ENCODE data around the gene CREM.
"Not testable (repeated sequence)": the region's sequence is repeated elsewhere in the genome, so short reads cannot be mapped to it uniquely, and the experiment has no call there.

The CREM gene

DNA sequence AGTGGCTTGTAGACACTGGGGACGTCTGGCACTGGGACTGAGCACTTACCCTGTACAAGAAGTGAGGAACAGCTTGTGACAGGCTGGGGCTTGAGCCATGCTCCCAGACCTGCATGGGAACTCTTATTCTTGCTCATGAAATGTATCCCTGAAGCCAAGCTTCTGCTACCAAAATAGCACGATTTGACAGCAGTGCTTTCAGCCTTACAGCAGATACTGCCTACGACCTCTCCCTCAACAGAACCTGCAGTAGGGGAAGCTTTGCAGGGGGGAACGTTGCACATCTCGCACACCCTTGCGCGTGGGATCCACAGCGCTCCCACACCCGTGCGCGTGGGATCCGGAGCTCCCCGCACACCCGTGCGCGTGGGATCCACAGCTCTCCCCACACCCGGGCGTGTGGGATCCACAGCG is 88.0 kb downstream of the CREM start:
- DNase-seq (ENCODE audit: insufficient read length) (no peak), FAIRE-seq (no peak)
- TF ChIP-seq POLR2AphosphoS5 (IDR thresholded peaks at IDR 0.05; ENCODE audit: low read depth, low read length) (no peak), POLR2A (IDR thresholded peaks at IDR 0.05; ENCODE audit: low read depth, low read length) (no peak), TAF1 (IDR thresholded peaks at IDR 0.05; ENCODE audit: borderline replicate concordance, low read depth, low read length) (no peak)

DNA sequence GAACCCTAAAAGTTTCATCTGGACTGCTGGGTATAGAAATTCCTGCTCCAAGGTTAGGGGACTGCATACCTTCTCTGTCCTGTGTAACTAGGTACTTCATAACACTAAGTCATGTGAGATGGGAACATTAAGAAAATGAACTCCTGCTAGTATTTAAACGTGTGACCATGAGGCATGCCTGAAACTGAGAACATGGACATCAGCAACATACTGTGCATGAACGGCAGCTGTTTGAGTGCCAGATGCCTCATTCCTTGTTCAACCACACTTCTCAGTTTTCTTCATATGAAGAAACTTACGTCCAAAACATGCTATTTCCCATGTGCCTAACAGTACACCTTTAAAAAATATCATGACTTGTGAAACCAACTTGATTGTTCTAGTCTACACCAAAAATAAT is 88.5 kb downstream of the CREM start:
- FAIRE-seq (no peak), DNase-seq (ENCODE audit: insufficient read length) (no peak)
- TF ChIP-seq POLR2A (IDR thresholded peaks at IDR 0.05; ENCODE audit: low read depth, low read length): no peak
- TF ChIP-seq TAF1 (IDR thresholded peaks at IDR 0.05; ENCODE audit: borderline replicate concordance, low read depth, low read length): no peak
- no peak for TF ChIP-seq POLR2AphosphoS5 (IDR thresholded peaks at IDR 0.05; ENCODE audit: low read depth, low read length)

DNA sequence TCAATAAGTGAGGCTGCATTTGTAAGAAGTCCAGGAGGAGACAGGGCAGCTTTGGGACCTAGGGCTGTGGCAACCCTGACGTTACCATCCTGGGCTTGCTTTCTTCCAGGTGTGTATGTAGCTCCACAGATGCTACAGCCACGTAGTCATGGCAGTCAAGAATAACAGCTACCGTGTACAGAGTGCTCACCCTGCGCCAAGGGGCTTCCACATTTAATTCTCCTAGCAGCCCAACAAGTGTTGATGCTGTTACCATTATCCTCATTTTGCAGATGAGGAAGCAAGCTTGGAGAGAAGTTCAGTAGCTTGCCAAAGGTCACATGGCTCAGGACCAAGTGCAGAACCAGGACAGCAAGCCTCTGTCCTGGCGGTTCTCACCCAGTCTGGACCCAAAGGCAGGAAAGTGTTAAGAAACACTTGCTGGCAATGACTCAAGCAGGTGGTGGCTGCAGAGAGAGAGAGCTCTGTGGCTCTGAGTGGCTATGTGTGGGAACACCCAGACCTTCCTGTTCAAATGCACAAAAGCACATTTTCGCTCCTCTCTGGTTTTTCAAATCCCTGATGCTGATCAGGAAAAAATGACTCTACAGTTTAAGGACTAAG is 89.8 kb downstream of the CREM start:
- TF ChIP-seq POLR2AphosphoS5 (IDR thresholded peaks at IDR 0.05; ENCODE audit: low read depth, low read length) (no peak), TAF1 (IDR thresholded peaks at IDR 0.05; ENCODE audit: borderline replicate concordance, low read depth, low read length) (no peak), POLR2A (IDR thresholded peaks at IDR 0.05; ENCODE audit: low read depth, low read length) (no peak)
- DNase-seq (ENCODE audit: insufficient read length): no peak
- FAIRE-seq: no peak

DNA sequence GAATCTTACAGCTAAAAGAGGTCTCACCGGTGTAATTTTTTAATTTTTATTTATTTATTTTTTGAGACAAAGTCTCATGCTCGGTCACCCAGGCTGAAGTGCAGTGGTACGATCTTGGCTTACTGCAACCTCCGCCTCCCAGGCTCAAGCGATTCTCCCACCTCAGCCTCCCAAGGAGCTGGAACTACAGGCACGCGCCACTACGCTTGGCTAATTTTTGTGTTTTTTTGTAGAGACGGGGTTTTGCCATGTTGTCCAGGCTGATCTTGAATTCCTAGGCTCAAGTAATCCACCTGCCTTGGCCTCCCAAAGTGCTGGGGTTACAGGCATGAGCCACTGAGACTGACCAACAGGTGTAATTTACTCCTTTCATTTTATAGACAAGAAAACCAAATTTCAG is 90.3 kb downstream of the CREM start:
- not testable (repeated sequence) for FAIRE-seq

DNA sequence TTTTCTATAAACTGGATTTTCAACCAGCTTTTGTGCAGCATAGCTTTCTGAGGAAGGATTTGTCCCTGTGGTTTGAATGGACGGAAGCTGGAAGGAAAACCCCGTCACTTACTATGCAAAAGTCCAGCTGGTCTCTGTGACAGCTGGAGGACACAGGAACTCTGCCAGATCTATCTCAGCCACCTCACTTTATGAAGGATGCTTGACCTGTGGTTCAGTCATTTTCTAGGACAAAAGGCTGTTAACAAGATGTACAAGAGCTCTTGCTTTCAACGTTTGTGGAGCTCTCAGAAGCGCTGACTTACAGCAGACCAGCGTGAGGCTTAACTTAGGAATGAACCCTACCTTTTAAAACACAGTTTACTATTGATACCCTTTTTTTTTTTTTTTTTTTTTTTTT is 90.8 kb downstream of the CREM start:
- TF ChIP-seq POLR2AphosphoS5 (IDR thresholded peaks at IDR 0.05; ENCODE audit: low read depth, low read length): no peak
- DNase-seq (ENCODE audit: insufficient read length) (no peak), FAIRE-seq (no peak)

More for the DNA sequence above, 90.3 kb downstream of the CREM start:
- not testable (repeated sequence) for DNase-seq (ENCODE audit: insufficient read length)

DNA sequence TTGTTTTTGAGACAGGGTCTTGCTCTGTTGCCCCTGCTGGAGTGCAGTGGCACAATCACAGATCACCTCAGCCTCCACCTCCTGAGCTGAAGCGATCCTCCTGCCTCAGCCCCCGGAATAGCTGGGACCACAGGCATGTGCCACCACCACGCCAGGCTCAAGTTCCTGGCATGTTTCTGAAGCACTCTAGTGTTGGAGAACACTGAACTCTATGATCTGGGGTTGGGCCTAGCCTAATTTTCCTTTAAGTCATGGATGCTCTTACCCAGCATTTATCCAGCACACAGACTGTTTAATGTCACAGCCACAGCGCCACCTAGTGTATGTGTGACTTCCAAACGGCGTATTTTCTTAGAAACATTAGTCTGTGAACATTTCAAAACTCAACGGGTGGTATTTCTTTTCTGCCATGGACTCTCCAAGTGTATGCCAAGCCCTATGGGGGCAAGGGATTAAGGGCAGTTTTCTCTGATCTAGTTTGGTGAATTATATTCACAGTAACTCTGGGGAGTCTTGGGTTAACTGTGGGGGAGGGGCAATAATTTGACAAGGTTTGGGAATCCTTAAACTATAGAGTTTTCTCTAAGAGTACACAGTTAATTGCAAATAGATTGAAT is 91.8 kb downstream of the CREM start:
- TF ChIP-seq POLR2AphosphoS5 (IDR thresholded peaks at IDR 0.05; ENCODE audit: low read depth, low read length) (no peak), POLR2A (IDR thresholded peaks at IDR 0.05; ENCODE audit: low read depth, low read length) (no peak), TAF1 (IDR thresholded peaks at IDR 0.05; ENCODE audit: borderline replicate concordance, low read depth, low read length) (no peak)
- FAIRE-seq (peak; percentile 96), DNase-seq (ENCODE audit: insufficient read length) (peak; percentile 20)

DNA sequence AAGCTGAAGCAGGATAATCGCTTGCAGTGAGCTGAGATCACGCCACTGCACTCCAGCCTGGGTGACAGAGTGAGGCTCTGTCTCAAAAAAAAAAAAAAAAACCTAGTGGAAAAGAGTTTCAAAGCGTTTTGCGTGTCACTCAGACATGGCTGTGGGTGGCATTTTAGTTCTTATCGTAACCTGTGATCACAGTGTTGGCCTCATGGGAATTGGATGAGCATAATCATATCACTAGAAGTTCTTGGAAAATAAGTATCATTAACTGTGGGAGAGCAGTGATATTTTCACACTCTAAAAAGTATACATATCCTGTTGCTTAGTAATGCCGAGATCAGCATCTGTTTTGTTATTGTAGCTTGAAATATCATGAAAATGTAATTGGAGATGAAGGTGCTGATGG is 92.6 kb downstream of the CREM start:
- DNase-seq (ENCODE audit: insufficient read length): no peak
- no peak for FAIRE-seq

DNA sequence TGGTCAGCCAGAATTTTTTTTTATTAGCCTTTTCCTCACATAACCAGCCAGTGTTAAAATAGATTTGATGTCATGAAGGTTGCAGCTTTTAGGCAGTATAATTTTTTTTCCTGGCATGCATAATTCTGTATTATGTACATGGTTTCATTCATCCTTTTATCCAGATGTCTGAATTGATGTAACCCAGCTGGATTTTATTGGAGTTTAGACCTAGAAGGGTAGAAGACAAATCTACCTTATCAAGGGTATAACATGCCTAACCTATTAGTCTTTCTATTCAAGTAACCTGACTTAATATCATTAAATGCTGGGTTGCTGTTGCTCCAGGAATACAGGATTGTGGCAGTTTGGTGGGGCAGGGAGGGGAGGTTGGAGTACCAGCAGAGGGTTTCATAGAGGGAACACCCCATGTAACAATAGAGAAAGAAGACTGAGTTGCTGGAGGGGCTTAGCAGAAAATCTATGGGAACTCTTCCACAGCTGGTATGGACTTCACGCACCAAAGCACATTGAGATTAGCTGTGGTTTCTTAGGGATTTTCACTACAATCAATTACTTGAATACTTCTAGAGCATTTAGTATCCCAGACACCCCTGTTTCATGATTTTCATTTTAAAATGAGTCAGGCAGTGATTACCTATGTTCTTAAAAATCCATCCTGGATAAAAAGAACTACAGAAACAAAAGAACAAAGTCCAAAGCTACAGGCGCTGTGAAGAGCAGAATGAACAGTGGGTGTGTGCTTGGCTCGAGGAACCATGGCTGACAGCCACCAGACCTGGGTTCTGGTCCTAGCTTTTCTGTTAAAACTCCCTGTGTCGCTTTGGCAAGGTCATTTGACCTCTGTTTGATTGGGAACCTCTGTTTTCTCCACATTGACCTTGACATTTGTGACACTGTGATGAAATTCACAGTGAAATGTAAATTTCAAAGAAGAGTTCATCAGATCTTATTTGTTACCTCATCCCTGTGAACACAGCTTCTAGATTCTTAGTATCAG is 93.5 kb downstream of the CREM start:
- FAIRE-seq: no peak
- TF ChIP-seq TAF1 (IDR thresholded peaks at IDR 0.05; ENCODE audit: borderline replicate concordance, low read depth, low read length) (no peak), POLR2AphosphoS5 (IDR thresholded peaks at IDR 0.05; ENCODE audit: low read depth, low read length) (no peak), POLR2A (IDR thresholded peaks at IDR 0.05; ENCODE audit: low read depth, low read length) (no peak)
- DNase-seq (ENCODE audit: insufficient read length): no peak

More for the DNA sequence above, 92.6 kb downstream of the CREM start:
- TF ChIP-seq POLR2A (IDR thresholded peaks at IDR 0.05; ENCODE audit: low read depth, low read length): no peak
- no peak for TF ChIP-seq POLR2AphosphoS5 (IDR thresholded peaks at IDR 0.05; ENCODE audit: low read depth, low read length)
- no peak for TF ChIP-seq TAF1 (IDR thresholded peaks at IDR 0.05; ENCODE audit: borderline replicate concordance, low read depth, low read length)

DNA sequence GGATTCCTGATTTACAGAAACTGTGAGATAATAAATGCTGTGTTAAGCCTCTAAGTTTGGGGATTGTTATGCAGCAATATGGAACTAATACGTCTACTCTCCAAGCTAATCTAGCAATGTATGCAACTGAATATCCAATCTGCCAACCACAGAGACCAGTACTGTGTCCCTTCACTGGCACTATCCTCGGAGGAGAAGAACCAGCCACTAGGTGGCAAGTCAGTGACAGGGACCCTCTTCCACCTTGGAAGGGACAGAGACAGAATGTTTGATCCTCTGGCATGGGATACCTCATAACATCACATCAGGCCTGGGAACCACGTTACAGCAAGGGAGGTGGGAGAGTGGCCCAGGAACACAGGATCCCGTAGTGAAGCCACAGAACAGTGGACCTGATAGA is 96.4 kb downstream of the CREM start:
- no peak for FAIRE-seq
- no peak for DNase-seq (ENCODE audit: insufficient read length)
- TF ChIP-seq TAF1 (IDR thresholded peaks at IDR 0.05; ENCODE audit: borderline replicate concordance, low read depth, low read length) (no peak), POLR2AphosphoS5 (IDR thresholded peaks at IDR 0.05; ENCODE audit: low read depth, low read length) (no peak), POLR2A (IDR thresholded peaks at IDR 0.05; ENCODE audit: low read depth, low read length) (no peak)

DNA sequence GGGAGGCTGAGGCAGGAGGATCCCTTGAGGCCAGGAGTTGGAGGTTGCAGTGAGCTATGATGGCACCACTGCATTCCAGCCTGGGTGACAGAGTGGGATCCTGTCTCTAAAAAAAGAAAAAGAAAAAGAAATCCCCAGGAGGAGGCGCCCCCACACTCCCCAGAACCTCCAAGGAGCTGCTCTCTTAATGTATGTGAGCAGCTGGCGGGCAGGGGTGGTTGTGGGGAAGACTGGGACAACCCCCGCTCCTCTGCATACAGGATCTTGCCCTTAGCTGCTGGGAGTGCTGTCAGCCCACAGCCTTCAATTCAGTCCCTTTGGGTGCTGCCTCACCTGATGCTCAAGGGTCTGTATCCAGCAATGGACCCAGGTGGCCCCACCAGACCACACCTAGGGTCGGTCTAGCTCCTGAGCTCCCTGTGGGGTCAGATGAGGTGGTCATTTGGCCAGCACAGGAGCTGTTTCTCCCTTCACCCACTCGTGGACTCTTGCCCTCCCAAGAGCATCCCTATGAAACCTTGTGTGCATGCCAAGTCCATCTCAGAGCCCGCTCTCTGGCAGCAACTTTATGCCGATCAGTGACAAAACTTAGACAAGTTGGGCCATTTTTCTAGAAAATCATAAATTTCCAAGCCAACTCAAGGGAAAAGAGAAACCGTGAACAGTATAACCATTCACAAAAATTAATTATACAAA is 97.5 kb downstream of the CREM start:
- FAIRE-seq (no peak), DNase-seq (ENCODE audit: insufficient read length) (no peak)
- no peak for TF ChIP-seq POLR2AphosphoS5 (IDR thresholded peaks at IDR 0.05; ENCODE audit: low read depth, low read length)
- no peak for TF ChIP-seq TAF1 (IDR thresholded peaks at IDR 0.05; ENCODE audit: borderline replicate concordance, low read depth, low read length)
- TF ChIP-seq POLR2A (IDR thresholded peaks at IDR 0.05; ENCODE audit: low read depth, low read length): no peak

DNA sequence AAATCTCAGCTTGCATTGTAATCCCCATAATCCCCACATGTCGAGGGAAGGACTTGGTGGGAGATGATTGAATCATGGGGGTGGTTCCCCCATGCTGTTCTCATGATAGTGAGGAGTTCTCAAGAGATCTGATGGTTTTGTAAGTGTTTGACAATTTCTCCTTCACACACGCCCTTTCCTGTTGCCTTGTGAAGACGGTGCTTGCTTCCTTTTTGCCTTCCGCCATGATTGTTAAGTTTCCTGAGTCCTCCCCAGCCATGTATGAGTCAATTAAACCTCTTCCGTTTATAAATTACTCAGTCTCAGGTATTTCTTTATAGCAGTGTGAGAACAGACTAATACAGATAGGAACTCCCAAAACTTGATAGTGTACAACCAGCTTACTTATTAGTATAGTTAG is 98.6 kb downstream of the CREM start:
- TF ChIP-seq POLR2AphosphoS5 (IDR thresholded peaks at IDR 0.05; ENCODE audit: low read depth, low read length) (no peak), TAF1 (IDR thresholded peaks at IDR 0.05; ENCODE audit: borderline replicate concordance, low read depth, low read length) (no peak), POLR2A (IDR thresholded peaks at IDR 0.05; ENCODE audit: low read depth, low read length) (no peak)
- no peak for DNase-seq (ENCODE audit: insufficient read length)
- no peak for FAIRE-seq

Data from GM12892 (cell line).